Mucosa of descending colon (tissue), 3 donors: ENCODE measurements around the gene KIRREL3. TPM values are rescaled to one million over a fixed set of nuclear protein-coding genes. Genes with fewer than 3 reads are reported as not detected.

Experiments
- ATAC-seq: fragments of 200-7000 bp; cut with Tn5 transposase; one replicate; pipeline ENCODE4 v1.9.1; 2020; ENCODE audit warnings: mild to moderate bottlenecking, moderate library complexity
- DNase-seq, 3 donors: peaks; one replicate each; pipeline ENCODE4 v3.0.0-alpha.2; 2020
- H3K36me3 ChIP-seq: fragments of 200-600 bp; one replicate; pipeline ENCODE4 v1.8.0; 2021; ENCODE audit warnings: low read depth, mild to moderate bottlenecking
- H3K4me1 ChIP-seq: fragments of 200-600 bp; one replicate; pipeline ENCODE4 v1.8.0; 2021; ENCODE audit warnings: low read depth, mild to moderate bottlenecking
- H3K4me3 ChIP-seq: fragments of 200-600 bp; one replicate; pipeline ENCODE4 v1.8.0; 2021; ENCODE audit warnings: mild to moderate bottlenecking
- H3K9me3 ChIP-seq: fragments of 200-600 bp; one replicate; pipeline ENCODE4 v1.8.0; 2021; ENCODE audit warnings: mild to moderate bottlenecking
- CTCF ChIP-seq: fragments of 200-600 bp; IDR thresholded peaks from one replicate; pipeline ENCODE4 v1.8.0; 2022; ENCODE audit warnings: antibody characterized with exemption, mild to moderate bottlenecking
- intact Hi-C, 2 donors: fragments of 100-400 bp; cut with DNase I in 1 of 2; cut with micrococcal nuclease in 1 of 2; formaldehyde crosslinking; loops; one replicate each; pipeline versions ENCODE4 v1.11.0 to v1.11.1; 2022; cut with DNase I, micrococcal nuclease
- total RNA-seq, 3 donors: library from RNA; stranded (reverse); fragmentation: NEBNext Ultra II Directional in 2 of 3; extraction: Animal tissue kit (Norgen Biotek cat#: 25700) in 2 of 3; gene quantifications; one replicate each; pipeline versions ENCODE4 v1.2.1 to v1.2.4, GENCODE V29; 2021 to 2023
- donor health status: DM: no; HTN: no; CAD: no; lungs with moderate emphysema.
- donor health status: DM: no; HTN: no; CAD: no.
- donor health status: DM: no; HTN: yes; CAD: no.

KIRREL3 gene
- total RNA-seq, 3 donors from 2014 or later, result 0.23 to 2.4 (median 0.70) TPM

- intact Hi-C loops, result no loop called here
- no peaks in the 10 kb centered on the region for H3K4me1 ChIP-seq
- no peaks in the 10 kb centered on the region for H3K9me3 ChIP-seq
- no peak overlapping the region for H3K4me3 ChIP-seq
- no peak for TF ChIP-seq CTCF
- no peaks in the 10 kb centered on the region for H3K36me3 ChIP-seq
- DNase-seq (no peak), ATAC-seq (no peak)
Measured at GRCh38 chr11:126637795-126638175, 362.8 kb downstream of the KIRREL3 start.

- DNase-seq (no peak), ATAC-seq (no peak)
- Histone ChIP-seq H3K4me3 (no peak overlapping the region), H3K9me3 (no peaks in the 10 kb centered on the region), H3K36me3 (no peaks in the 10 kb centered on the region), H3K4me1 (no peaks in the 10 kb centered on the region)
- TF ChIP-seq CTCF, result no peak
- intact Hi-C loops, result no loop called here
Measured at GRCh38 chr11:126636911-126637794, 363.4 kb downstream of the KIRREL3 start.

- Histone ChIP-seq H3K4me1 (no peaks in the 10 kb centered on the region), H3K4me3 (no peak overlapping the region), H3K36me3 (no peaks in the 10 kb centered on the region), H3K9me3 (no peaks in the 10 kb centered on the region)
- intact Hi-C loops, result no loop called here
- ATAC-seq (no peak), DNase-seq (no peak)
- no peak for TF ChIP-seq CTCF
Measured at GRCh38 chr11:126635511-126635910, 365.1 kb downstream of the KIRREL3 start.

- Histone ChIP-seq H3K9me3 (no peaks in the 10 kb centered on the region), H3K4me3 (no peak overlapping the region), H3K4me1 (no peaks in the 10 kb centered on the region), H3K36me3 (no peaks in the 10 kb centered on the region)
- no peak for ATAC-seq
- intact Hi-C loops, result no loop called here
- TF ChIP-seq CTCF, result no peak
- DNase-seq, result no peak
Measured at GRCh38 chr11:126634963-126635362, 365.6 kb downstream of the KIRREL3 start.

GRCh38 chr11:126633330-126633729 is 367.2 kb downstream of the KIRREL3 start:
- TF ChIP-seq CTCF, result no peak
- no peak overlapping the region for H3K4me3 ChIP-seq
- no peak for ATAC-seq
- DNase-seq, result no peak
- no peaks in the 10 kb centered on the region for H3K4me1 ChIP-seq
- no peaks in the 10 kb centered on the region for H3K36me3 ChIP-seq
- no peaks in the 10 kb centered on the region for H3K9me3 ChIP-seq
- intact Hi-C loops, result no loop called here
